A549 (cell line): ENCODE results near the gene ARHGEF7.

ENCODE experiments used
- BCL3 ChIP-seq: fragments of >200 bp; sonication (Bioruptor Twin); formaldehyde crosslinking; IDR thresholded peaks from 3 replicates; pipeline ENCODE4 v1.6.1; 2016
- CTCF ChIP-seq: fragments of >200 bp; sonication (Bioruptor Twin); formaldehyde crosslinking; IDR thresholded peaks from 3 replicates; pipeline ENCODE4 v1.5.1; 2016
- EHMT2 ChIP-seq: fragments of 200-600 bp; sonication (generic); IDR thresholded peaks from 2 replicates; pipeline ENCODE4 v1.6.1; 2016; ENCODE audit warnings: antibody characterized with exemption, low read depth, mild to moderate bottlenecking, moderate library complexity
- ESRRA ChIP-seq: fragments of 150-350 bp; IDR thresholded peaks from 2 replicates; pipeline ENCODE4 v1.6.1; 2014; ENCODE audit warnings: mild to moderate bottlenecking, low read length, borderline replicate concordance
- HDAC2 ChIP-seq: fragments of 200-600 bp; sonication (generic); IDR thresholded peaks from 2 replicates; pipeline ENCODE4 v1.6.1; 2016
- PBX3 ChIP-seq: IDR thresholded peaks from 2 replicates; pipeline ENCODE4 v1.6.1; 2012
- POLR2A ChIP-seq: IDR thresholded peaks from 2 replicates; pipeline ENCODE4 v1.6.1; 2012; ENCODE audit warnings: mild to moderate bottlenecking, low read length
- RAD21 ChIP-seq, 2 experiments: fragments of >200 bp in 1 of 2; sonication (Bioruptor Twin) in 1 of 2; formaldehyde crosslinking in 1 of 2; IDR thresholded peaks in 1 of 2; conservative IDR thresholded peaks in 1 of 2; 2 replicates in 1 of 2; 3 replicates in 1 of 2; pipeline ENCODE4 v1.6.1; 2012 to 2018; ENCODE audit warnings: inconsistent platforms in 1 of 2
- RNF2 ChIP-seq: fragments of 200-600 bp; sonication (generic); IDR thresholded peaks from 2 replicates; pipeline ENCODE4 v1.6.1; 2016; ENCODE audit warnings: low read depth, mild to moderate bottlenecking, antibody characterized with exemption, moderate library complexity, borderline replicate concordance

GRCh38 chr13:111213964-111214726 is 99.0 kb downstream of the ARHGEF7 start:
- no peak for TF ChIP-seq ESRRA
- no peak for TF ChIP-seq POLR2A
- TF ChIP-seq HDAC2 = no peak
- TF ChIP-seq CTCF = no peak
- no peak for TF ChIP-seq RAD21 (conservative IDR thresholded peaks at IDR 0.05 in 1 of 2, IDR thresholded peaks at IDR 0.05 in 1 of 2)
- TF ChIP-seq PBX3 = no peak
- TF ChIP-seq RNF2 = no peak
- no peak for TF ChIP-seq BCL3
- TF ChIP-seq EHMT2 = no peak
